Measurements from ENCODE around the gene TBC1D16.

GRCh38 chr17:79910985-79911361, 124.7 kb downstream of the TBC1D16 start:
- TF ChIP-seq POLR2A (IDR thresholded peaks at IDR 0.05; ENCODE audit: low read depth, low read length) (no peak), POLR2AphosphoS5 (IDR thresholded peaks at IDR 0.05; ENCODE audit: low read depth, low read length) (no peak), PAX5 (IDR thresholded peaks at IDR 0.05; ENCODE audit: insufficient read depth, low read length, severe bottlenecking) (no peak)

Measured in GM12891 (cell line).